ENCODE data around the gene TSPEAR.
"Not testable (repeated sequence)": the region's sequence is repeated elsewhere in the genome, so short reads cannot be mapped to it uniquely, and the experiment has no call there.

The TSPEAR gene

GRCh38 chr21:44701541-44701940 is 9.8 kb downstream of the TSPEAR start:
- DNase-seq: no peak

- no peak for DNase-seq
These were observed 10.4 kb downstream of the TSPEAR start for GRCh38 chr21:44701023-44701400.

GRCh38 chr21:44700101-44701022 is 11.0 kb downstream of the TSPEAR start:
- DNase-seq: no peak

- DNase-seq: no peak
These were observed 11.8 kb downstream of the TSPEAR start for GRCh38 chr21:44699502-44700001.

- DNase-seq: no peak
These were observed 13.3 kb downstream of the TSPEAR start for GRCh38 chr21:44697811-44698734.

- DNase-seq: not testable (repeated sequence)
These were observed 14.1 kb downstream of the TSPEAR start, which contains the start of gene KRTAP10-12 for GRCh38 chr21:44697172-44697810. Gene KRTAP10-12, plus strand, starts transcription at chr21:44697172. Its CDS starts 30 bp downstream, at chr21:44697202.

GRCh38 chr21:44696572-44696971 is 14.8 kb downstream of the TSPEAR start:
- DNase-seq: no peak

GRCh38 chr21:44695641-44696040 is 15.7 kb downstream of the TSPEAR start:
- DNase-seq: no peak

- DNase-seq: no peak
These were observed 16.2 kb downstream of the TSPEAR start for GRCh38 chr21:44695184-44695583.

- DNase-seq: no peak
These were observed 16.6 kb downstream of the TSPEAR start for GRCh38 chr21:44694776-44695175.

- DNase-seq: no peak
These were observed 18.4 kb downstream of the TSPEAR start for GRCh38 chr21:44692798-44693512.

GRCh38 chr21:44691686-44692085 is 19.7 kb downstream of the TSPEAR start:
- no peak for DNase-seq

- not testable (repeated sequence) for DNase-seq
These were observed 21.6 kb downstream of the TSPEAR start for GRCh38 chr21:44689740-44690139.

- DNase-seq: no peak
These were observed 23.7 kb downstream of the TSPEAR start for GRCh38 chr21:44687671-44688070.

- DNase-seq: no peak
These were observed 24.4 kb downstream of the TSPEAR start for GRCh38 chr21:44686843-44687561.

- DNase-seq: no peak
These were observed 25.2 kb downstream of the TSPEAR start for GRCh38 chr21:44686000-44686781.

GRCh38 chr21:44685050-44685449 is 26.3 kb downstream of the TSPEAR start:
- DNase-seq: not testable (repeated sequence)

GRCh38 chr21:44684483-44684882 is 26.9 kb downstream of the TSPEAR start:
- no peak for DNase-seq

GRCh38 chr21:44684077-44684476 is 27.3 kb downstream of the TSPEAR start:
- DNase-seq: no peak

GRCh38 chr21:44682580-44683151 is 28.7 kb downstream of the TSPEAR start:
- no peak for DNase-seq
